ENCODE measurements around the gene MNX1.

Gene MNX1

GRCh38 chr7:156966387-156966786, 44.1 kb downstream of the MNX1 start:
- DNase-seq = no peak

- no peak for DNase-seq
Observed at GRCh38 chr7:156964971-156965370, 45.5 kb downstream of the MNX1 start.

- DNase-seq = no peak
Observed at GRCh38 chr7:156963472-156963871, 47.0 kb downstream of the MNX1 start.

GRCh38 chr7:156962897-156963296, 47.6 kb downstream of the MNX1 start:
- no peak for DNase-seq

- DNase-seq = no peak
Observed at GRCh38 chr7:156962145-156962544, 48.3 kb downstream of the MNX1 start.

GRCh38 chr7:156956727-156957126, 53.7 kb downstream of the MNX1 start:
- DNase-seq = no peak

- DNase-seq = no peak
Observed at GRCh38 chr7:156954941-156955340, 55.5 kb downstream of the MNX1 start.

Data from NCI-H1105 (cell line).